Stimulated activated CD4-positive, alpha-beta T cell treated with anti-CD3 and anti-CD28 coated beads, Interleukin-4, amount 100 ng/mL, for 4 hours (primary cell): Measurements from ENCODE around the gene NEK6.
A peak's percentile ranks its signal among the peaks of the same experiment; 100 is the strongest.
"Not testable (repeated sequence)": the region's sequence is repeated elsewhere in the genome, so short reads cannot be mapped to it uniquely, and the experiment has no call there.

Source experiments
- DNase-seq, 2 experiments: peaks; one replicate each; pipeline ENCODE4 v3.0.0-alpha.2; 2020

The NEK6 gene

DNA sequence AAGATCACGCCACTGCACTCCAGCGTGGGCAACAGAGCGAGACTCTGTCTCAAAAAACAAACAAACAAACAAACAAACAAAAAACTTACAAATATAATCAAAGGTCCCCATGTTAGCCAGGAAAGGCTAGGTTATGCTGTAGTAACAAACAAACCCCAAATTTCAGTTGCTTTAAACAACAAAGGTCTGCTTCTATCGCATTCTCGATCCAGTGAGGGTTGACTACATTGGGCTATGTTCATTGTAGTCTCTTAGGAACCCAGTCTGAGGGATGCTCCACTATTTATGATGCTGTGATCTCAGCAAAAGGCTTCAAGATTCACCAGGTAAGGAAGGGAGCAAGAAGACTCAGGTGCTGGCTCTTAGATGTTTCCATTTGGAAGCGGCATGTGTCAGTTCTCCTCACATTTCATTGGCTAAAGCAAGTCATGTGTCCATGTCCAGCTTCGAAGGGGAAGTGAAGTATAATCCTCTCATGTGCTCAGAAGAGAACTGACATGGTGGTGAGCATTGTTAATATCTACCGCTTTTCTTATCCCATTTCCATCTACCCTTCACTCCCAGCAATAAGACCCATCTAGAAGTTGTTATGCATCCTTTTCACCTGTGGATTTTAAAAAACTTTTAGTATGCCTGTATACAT, 26.5 kb upstream of the NEK6 start:
- no peak for DNase-seq

DNA sequence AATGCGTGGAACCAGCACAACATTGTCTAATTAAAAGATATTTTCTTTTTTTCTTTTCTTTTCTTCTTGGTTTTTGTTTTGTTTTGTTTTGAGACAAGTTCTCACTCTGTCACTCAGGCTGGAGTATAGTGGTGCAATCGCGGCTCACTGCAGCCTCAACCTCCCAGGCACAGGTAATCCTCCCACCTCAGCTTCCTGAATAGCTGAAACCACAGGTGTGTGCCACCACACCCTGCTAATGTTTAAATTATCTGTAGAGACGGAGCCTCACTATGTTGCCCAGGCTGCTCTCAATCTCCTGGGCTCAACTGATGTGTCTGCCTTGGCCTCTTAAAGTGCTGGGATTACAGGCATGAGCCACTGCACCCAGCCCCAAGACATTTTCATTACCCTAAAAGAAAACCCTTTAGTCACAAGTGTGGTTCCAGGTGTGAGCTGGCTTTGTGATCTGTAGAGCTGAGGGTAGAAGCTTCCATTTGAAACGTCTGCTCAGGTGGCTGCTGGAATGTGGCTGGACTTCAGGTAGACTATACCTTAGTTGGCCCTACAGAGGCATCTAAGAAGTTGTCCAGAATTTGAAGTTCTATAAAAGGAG, 19.1 kb upstream of the NEK6 start:
- no peak for DNase-seq

DNA sequence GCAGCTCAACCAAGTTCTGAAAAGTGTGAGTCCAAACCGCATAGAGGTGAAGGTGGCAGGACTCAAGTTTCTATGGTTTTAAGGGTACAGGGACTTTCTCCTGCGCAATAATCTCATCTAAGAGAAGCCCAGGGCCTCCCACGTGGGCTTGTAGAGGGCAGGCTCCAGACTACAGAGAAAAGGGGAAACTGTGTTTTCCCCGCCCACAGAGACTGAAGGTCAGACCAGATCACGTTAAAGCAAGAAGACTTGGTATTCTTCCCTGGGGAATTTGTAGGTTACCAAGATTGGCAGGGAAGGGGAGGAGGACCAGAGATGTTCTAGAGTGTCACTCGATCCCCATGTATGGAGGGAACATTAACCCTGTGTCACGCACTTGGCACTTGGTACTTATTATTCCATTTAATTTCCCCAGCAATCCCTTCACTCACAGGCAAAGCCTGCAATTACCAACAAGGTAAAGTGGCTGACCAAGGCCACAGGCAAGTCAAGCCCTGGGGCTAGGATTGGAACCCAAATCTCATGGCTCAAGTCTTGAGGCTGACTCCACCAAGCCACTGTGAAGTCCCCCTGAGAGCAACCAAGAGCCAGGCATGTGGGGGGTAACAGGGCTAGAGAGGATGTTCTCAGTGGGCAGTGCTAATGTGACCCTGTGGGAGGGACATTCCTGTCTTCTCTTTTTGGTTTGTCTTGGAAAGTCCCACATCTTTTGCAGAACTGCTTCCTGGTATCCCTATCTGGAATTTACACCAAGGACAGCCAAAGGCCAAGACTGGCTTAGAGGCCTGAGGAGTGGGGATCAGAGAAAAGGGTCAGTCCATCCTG, 18.3 kb upstream of the NEK6 start:
- no peak for DNase-seq

DNA sequence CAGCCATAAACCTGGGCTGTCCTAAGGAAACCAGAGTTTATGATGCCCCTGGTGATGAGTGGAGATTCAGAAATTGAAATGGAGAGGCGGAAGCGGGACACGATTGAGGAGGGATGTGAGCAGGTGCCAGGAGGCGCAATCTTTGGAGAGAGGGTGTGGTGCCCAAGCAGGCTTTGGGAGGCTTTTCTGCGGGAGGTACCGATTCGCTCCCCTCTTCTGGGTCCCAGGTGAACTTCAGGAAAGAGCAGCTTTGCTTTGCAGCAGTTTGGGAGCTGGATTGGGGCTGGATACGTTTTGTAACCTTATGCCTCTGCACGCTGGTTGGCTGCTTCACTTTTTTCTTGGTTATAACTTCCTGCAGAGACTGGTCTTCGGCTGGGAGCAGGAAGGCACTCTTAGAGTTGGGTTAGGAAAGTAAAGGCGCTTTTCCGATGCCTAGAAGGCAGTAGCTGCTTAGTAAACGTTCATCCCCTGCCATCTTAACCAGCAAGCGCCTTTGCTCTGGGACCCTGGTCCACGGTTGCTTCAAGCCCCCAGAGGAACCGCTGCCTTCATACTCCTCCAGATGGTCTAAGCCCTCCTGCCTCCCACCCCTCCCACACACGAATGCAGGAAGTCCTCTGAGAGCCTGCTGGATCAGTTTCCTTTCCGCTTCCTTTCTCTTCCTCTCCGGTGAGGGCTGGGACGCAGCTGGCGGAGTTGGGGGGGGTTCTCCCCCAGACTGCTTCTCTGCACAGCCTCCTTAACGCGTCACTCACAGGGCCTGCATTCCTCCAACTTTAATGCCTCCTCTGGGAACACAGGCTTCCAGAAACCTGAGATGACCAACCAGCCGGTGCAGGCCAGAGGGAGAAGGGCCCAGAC, 15.2 kb upstream of the NEK6 start:
- DNase-seq: no peak

- DNase-seq: not testable (repeated sequence)
These were observed 10.4 kb upstream of the NEK6 start for GRCh38 chr9:124247393-124247792.

- DNase-seq: no peak
These were observed 9.7 kb upstream of the NEK6 start for GRCh38 chr9:124248066-124248465.

DNA sequence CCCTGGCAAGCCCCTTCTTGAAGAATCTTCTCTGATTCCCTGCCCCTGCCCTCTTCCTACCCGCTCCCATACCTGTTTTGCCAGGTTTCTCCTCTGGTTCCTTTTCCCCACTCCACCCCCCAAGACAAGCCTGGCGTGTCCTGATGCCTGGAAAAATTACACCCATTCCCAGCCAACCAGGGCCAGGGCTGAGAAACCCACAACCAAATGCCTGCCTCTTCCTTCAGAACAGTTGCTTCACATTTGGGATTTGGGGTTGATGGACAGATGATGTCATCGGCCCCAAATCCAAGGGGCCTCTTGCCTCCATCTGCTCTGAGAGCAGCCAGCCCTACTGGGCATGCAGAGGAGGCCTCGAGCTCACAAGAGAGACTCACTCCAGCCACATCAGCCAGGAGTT, 8.8 kb upstream of the NEK6 start:
- DNase-seq: no peak

DNA sequence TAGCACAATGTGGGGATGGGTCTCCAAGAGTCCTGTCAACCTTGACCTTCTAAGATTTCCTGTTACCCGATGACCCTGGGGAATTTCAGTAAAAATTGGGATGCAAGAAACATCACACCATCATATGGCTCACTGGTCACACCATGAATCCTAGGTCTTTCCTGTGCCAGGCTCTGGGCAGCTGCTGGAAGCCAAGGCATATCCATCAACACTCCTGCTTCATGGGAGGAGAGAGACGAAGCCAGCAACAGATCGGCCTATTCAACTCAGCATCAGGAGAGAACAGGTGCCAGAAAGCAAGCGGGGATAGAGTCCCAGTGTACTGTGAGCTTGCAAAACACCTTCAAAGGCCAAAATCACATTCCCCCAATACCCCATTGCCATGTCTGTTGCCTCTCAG, 6.5 kb upstream of the NEK6 start:
- DNase-seq: no peak

GRCh38 chr9:124251605-124252378, 6.0 kb upstream of the NEK6 start:
- no peak for DNase-seq

DNA sequence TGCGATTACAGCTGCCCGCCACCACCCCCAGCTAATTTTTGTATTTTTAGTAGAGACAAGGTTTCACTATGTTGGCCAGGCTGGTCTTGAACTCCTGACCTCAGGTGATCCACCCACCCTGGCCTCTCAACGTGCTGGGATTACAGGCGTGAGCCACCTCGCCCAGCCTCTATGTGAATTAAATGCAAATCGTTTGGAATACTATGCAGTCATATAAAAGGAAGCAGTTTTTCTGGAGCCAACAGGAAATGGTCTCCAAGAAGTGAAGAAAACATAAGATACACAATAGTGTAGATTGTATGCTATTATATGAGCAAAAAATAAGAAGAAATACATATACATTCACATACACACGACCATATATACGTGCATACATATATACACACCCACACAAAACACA, 4.9 kb upstream of the NEK6 start:
- DNase-seq: not testable (repeated sequence)

DNA sequence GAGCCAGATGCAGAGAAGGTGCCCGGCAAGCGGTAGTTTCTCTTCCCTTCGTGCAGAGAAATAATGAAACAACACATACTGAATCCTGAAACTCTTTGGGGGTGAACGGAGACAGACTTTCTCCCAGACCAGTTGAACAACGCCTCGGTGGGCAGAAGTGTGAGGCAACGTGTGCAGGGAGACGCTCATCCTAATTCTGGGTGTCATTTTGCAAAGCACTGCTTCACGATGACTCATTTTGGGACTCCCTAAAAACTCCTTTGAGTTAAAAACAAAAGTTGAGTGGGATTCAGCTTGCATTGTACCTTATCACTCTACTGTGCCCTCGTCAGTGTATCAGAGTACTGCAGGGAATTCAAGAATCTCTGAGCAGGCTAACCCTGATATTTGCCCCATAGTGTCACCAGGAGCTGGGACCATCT, 3.5 kb upstream of the NEK6 start:
- DNase-seq: peak in 1 of 2 experiments; percentile 28

- DNase-seq: no peak
These were observed 2.5 kb upstream of the NEK6 start for GRCh38 chr9:124255222-124255621.

DNA sequence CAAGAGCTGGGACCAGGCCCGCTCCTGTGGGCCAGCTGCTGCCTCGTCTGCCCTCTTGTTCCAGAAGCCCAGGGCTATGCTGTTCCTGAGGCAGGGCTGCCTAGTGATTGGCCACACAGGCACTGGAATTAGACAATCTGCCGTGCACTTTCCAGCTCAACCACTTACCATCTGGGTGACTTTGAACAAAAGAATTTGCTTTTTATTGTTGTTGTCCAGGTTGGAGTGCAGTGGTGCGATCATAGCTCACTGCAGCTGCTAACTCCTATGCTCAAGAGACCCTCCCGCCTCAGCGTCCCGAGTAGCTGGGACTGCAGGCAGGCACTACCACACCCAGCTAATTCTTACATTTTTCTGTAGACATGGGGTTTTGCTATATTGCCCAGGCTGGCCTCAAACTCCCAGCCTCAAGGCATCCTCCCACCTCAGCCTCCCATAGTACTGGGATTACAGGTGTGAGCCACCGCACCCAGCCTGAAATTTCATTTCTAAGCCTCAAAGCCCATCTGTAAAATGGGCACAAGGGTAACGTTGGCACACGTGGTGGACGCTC, 1.2 kb upstream of the NEK6 start:
- no peak for DNase-seq

DNA sequence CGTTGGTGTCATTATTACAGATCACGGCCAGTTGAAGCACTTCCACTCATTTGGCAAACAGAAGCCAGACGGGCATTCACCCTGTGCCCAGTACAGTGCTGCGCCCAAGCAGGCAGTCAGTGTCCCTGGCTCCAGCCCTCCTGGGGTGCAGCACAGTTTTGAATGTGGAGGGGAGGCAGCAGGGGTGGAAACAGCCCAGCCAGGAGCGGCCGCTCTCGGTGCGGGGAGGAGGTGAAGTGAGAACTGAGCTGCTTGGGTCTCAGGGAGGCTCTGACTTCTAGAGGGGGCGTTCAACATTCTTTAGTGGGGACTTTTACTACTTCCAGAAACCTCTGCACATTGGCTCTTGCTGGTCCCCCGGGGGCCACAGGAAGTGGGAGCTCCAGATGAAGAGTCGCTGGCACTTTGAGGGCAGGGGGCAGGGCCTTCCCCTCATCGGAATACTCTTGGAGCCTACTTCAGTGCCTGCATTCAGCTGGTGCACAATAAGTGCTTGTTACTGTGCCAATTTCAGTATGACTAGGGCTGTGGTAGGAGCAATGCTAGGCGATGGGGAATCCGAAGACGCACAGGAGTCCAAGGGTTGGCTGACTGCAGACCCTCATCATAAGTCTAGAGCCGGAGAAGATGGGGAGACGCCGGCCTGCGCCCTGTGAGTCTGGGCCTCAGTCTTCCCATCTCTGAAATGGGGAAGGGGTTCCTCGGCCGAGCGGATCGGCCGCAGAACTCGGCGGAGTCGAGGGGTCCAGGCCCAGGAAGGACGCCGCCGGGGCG, 492 bp upstream of the NEK6 start:
- no peak for DNase-seq

GRCh38 chr9:124258607-124259157, 933 bp downstream of the NEK6 start:
- peak in 1 of 2 experiments; percentile 9 for DNase-seq

DNA sequence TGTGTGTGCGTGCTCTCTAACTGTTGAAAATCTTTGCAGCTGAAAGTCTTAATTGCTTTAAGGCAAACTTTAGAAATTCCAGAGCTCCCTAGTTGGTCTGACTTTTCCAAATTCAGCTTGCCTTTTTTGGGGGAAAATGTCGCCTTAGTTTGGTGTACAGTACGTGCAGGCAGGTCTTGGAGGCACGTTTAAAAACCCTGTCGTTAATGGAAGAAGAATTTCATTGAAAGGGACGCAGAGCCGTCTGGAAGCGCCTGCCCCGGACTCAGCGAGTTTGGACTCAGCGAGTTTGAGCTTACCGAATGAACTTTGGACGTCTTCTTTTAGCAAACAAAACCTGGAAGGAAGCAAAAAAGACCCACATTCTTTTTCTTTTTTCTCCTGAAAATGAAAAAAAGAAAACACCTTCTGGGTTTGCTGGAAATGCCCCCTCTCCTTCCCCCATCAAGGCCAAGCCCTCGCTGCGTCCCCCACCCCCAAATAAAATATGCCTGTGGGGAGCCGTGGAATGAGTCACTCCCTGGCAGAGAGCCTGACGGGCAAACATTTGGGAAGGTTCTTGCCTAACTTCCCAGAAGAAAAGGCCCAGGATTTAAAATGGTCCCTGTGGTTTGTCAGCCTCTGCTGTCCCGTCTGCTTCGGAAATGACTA, 1.5 kb downstream of the NEK6 start:
- DNase-seq: no peak

DNA sequence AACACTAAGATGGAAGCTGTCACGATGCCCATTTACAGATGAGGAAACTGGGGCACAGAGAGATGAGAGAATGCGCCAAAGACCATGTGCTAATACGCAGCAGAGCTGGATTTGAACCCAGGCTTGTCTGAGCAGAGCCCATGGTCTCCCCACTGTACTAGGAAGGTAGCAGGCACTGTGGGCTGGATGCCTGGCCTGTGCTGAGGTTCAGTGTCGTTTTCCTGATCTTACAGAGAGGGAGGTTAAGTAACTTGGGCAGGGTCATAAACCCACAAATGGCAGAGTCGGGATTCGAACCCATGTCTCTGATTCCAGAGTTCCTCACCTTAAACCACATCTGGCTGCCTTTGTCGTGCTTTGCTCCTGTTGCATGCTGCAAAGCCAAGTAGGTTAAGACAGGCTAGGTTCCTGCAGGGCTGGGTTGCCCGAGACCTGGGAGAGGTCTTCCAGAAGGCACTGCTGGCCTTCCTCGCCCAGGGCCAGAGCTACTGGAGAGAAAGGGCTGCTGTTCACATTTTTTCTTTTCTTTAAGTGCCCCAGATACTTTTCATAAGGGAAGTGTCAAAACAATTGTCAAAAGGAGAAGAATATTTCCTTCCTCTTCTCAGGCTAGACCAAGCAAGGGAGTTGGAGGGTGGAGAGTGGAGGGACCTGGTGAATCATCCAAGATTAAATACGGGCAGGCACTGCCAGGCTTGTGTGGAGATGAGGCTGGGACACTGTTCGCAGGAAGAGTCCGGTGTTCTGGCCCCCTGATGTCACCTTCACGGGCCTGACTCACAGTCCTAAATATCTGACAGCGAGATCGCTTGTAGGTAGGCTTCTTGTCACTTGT, 3.2 kb downstream of the NEK6 start:
- DNase-seq: no peak

- DNase-seq: no peak
These were observed 4.2 kb downstream of the NEK6 start for GRCh38 chr9:124261736-124262648.
